DMS114 treated with DMSO at 0.1 percent for 48 hours (cell line): ENCODE results near the gene VIPR1.
"Not testable (repeated sequence)": the region's sequence is repeated elsewhere in the genome, so short reads cannot be mapped to it uniquely, and the experiment has no call there.

Experiments
- DNase-seq: peaks from one replicate; lab custom pipeline; 2025; ENCODE audit not compliant: unreplicated experiment; lab: John Stamatoyannopoulos, UW

Gene VIPR1

DNA sequence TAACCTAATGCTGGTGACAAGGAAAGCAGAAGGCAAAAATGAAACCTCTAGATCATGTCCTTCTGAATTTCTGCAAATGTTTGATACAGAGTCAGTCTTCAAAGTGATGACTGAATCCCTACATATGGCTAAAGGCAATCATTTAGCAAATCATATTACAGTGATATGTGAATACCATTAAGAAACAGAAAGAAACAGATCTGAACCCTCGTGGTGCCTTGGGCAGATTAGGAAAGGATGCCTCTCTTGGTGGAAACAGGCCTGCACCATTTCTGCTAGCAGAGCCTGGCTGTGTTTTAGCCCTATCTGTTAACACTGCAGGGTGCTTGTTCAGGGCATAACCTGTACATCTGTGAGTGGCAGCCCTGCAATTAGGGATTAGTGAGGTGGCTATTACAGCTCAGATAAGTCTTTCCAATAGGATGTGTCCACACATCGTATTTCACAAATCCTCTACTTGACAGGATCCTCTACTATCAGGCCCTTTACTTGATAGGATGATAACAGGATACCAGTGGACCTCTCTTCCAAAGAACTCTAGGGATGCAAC, 67.2 kb downstream of the VIPR1 start:
- no peak for DNase-seq

DNA sequence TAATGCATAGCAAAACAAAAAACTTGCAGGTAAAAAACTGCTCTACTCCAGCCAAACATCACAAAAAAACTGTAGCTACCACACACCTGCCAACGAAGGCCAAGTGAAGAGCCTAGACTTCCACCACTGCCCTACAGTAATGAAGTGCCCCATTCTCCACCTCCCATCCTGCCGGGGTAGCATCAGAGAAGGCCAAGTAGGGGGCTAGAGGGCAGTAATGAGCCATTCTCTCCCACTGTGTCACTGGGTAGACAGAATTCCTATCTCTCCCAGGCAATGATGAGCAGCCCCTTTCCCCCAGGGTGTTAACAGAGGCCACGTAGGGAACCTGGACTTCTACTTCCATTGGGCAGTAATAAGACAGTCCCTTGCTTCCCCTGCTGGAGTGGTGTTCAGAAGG, 69.8 kb downstream of the VIPR1 start:
- DNase-seq, result peak; percentile 11

DNA sequence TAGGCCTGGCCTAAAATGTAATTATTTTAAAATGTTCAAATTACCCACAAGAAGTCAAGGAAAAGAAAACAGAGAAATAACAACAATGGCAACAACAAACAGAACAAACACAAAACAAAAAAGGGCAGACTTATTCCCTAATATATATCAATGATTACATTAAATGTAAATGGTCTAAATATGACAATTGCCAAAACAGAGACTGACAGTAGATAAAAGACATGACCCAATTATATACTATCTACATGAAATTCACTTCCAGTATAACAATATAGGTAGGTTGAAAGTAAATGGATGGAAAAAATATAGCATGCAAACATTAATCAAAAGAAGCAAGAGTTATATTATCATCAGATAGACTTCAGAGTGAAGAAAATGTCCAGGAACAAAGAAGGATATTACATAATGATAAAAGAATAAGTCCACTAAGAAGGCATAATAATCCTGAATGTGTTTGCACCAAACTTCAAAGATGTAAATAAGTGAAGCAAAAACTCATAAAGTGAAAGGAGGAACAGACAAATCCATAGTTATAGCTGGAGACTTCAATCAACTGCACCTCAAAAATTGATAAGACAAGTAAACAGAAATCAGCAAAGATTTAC, 72.8 kb downstream of the VIPR1 start:
- DNase-seq, result no peak

DNA sequence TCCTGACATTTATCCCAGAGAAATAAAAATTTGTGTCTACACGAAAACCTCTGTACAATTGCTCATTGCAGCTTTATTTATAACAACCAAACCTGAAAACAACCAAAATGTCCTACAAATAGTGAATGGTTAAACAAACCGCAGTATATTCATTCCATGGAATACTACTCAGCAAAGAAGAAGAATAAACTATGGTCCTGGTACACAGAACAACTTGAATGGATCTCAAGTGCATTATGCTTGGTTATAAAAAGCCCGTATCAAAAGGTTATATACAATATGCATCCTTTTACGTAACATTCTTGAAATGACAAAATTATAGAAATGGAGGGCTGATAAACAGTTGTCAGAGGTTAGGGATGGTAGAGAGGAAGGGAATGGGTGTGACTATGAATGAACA, 75.6 kb downstream of the VIPR1 start:
- DNase-seq, result no peak

DNA sequence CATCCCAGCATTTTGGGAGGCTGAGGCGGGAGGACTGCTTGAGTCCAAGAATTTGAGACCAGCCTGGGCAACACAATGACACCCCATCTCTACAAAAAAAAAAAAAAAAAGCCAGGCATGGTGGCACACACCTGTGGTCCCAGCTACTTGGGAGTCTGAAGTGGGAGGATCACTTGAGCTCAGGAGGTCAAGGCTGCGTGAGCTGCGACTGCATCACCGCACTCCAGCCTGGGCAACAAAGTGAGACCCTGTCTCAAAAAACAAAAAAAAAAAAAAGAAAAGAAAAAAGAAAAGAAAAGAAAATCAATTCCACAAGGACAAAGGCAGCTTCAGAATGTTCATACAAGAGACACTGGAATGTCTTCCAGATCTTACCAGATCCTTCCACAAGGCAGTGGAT, 76.9 kb downstream of the VIPR1 start:
- DNase-seq, result not testable (repeated sequence)

DNA sequence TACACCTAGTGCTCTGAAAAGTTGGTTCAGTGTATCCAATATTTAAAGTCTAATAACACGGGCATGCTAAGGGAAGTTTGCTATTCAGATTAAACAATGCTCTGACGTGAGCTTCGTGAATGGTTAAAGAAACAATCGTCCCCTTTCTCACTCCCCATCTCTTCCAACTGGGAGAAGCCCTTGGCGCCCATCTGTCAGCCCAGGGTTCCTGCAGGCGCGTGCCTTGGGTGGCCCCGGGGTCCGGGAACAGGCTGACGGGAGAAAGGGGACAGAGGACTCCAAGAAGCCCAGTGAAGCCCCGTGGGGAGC, 78.9 kb downstream of the VIPR1 start:
- no peak for DNase-seq

DNA sequence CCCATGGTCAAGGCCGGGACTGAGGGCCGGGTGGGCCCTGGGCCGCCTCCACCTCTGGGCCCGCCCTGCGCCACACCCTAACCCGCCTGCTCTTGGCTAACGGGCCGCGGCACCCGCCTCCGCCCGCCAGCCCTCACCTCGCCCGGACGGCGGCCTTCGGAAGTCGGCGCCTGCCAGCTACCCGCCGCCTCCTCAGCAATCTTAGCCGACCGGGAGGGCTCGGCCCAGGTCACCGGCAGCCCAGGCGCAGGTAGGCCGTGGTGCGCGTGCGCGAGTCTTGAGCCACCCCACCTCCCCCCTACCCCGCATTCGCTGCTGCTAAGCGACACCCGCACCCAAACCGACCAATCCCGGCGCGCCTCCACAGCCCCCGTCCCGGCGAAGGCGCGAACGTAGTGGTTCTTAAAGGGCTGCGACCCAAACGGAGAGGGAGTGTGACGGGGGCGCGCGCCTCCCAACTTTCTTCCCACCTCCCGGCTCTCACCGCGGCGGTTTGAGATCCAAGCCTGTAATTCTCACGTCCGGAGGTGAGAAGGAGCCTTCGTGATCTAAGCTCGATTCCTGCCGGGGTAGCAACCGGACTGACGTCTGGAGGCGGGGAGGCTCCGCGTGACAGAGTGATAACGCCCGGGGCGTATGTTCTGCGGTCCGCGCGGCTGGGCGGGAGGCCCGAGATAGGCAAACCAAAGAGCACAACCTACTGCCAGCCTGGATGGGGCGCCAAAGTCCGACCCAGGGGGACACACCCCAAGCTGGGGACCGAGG, 79.4 kb downstream of the VIPR1 start, which contains the start of gene SEC22C:
SEC22C (minus strand) TSS at position 259 of the 765 bp plus-strand sequence. CDS start 12,921 bp downstream, outside the sequence.
- DNase-seq, result peak; percentile 81

GRCh38 chr3:42582474-42583070, 80.1 kb downstream of the VIPR1 start:
- DNase-seq, result no peak
